HG03280 (cell line): Measurements from ENCODE around the gene FNBP1L.
"Not testable (repeated sequence)": the region's sequence is repeated elsewhere in the genome, so short reads cannot be mapped to it uniquely, and the experiment has no call there.

ENCODE experiments used
- ATAC-seq: cut with Tn5 transposase; IDR thresholded peaks from one replicate; pipeline ENCODE4 v1.9.1; 2021; ENCODE audit warnings: mild to moderate bottlenecking, moderate library complexity; ENCODE audit not compliant: unreplicated experiment

Gene FNBP1L

DNA sequence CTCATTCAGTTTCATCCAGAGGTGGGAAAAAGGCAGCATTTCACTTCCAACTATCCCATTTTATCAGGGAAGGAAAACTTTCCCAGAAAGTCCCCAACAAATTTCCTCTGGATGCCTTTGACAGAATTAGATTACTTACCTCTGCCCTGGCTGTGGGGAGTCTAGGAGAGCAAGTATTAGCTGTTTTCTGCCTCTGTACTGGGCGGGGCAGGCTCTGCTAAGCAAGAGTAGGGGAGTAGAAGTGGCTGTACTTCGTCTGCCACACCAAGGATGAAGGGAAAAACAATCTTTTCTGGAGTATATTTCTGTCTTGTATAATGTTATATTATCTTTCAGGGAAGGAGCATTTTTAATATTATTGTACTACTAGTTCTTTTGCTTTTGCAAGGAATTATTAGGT is 78.5 kb downstream of the FNBP1L start:
- ATAC-seq = no peak

DNA sequence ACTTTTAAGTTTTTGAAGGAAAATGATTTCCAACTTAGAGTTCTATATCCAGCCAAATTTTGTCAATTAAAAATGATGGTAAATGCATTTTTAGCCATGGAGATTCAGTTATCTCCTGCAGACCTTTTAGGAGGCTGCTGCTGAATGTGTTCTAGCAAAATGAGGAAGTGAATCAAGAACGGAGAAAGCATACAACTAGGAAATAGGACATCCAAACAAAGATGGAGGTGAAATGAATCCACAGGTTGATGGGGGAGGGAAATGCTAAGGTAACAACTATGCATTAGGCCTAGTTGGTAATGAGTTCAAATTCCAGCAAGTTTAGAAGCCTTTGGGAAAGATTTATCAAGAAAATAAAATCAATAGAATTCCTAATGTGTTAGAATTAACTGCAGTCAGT is 80.5 kb downstream of the FNBP1L start:
- ATAC-seq = no peak

DNA sequence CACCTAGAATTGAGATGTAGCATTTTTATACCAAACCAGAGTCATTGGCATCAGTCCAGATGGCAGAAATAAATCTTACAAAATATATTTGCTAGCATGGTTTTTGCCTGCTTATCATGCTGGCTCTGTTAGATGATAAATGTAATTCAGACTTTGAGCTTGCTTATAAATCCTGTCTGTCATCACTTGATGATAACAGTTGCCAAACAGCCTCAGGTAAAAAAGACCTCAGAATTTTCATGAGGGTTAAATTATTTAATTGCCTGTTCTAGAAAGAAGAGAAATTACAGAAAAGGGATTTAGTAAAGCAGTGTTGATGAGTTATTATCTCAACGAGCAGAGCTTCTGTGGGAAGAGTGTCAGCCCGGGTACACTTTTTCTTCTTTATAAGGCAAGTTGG is 83.3 kb downstream of the FNBP1L start:
- no peak for ATAC-seq

DNA sequence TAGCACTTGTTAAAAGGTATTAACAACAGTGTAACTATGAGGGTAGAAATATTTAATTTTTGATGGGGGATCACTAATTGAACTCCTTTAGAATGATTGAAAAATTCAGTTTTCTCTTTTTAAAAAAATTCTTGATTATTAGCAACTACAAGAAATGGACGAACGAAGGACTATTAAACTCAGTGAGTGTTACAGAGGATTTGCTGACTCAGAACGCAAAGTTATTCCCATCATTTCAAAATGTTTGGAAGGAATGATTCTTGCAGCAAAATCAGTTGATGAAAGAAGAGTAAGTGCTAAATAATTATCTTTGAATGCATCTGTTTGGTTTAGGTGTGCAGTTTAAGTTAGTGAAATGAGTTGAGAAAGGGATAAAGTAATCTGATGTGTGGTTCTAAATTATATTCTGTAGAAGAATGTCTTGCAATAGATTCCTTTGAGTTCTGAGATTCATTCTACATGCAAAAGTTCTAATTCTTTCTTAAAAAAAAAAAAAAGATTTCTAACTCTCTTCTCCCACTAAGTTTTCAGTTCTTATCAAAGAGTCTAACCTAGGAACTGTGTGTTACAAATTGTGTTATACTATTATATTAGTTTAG is 85.0 kb downstream of the FNBP1L start:
- no peak for ATAC-seq

DNA sequence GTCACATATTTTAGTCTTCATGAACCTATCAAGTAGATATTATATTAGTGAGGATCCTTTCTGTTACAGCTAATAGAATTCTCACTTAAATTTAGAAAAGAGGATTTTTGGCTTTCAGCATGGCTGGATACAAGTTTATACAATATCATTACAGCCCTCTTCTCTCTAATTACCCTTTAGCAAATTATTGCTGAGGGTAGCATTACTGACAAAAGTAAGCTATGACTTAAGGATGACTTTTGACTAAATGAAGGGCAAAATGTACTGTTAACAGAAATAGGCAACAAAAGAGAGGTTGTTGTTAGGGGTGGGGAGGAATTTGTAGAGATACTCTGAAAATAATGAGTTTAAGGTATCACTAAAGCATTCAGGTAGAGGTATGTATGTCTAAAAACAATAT is 85.8 kb downstream of the FNBP1L start:
- ATAC-seq = no peak

DNA sequence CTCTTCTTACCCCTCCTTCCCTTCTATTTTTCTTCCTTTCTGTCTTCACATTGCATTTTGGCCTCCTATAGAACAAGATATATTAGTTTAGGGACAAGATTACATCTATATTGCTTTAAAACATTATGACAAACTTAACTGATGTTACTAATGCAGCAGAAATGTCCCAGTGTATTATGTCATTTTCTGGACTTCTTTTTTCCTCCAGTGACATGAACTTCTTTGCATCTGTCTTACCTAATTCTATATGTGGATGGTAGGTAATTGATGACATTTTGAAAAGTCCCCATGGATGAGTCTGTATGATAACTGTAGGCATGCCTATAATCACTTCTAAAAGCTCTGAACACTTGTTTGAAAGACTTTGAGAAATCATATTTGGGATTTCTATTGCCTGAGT is 89.5 kb downstream of the FNBP1L start:
- no peak for ATAC-seq

DNA sequence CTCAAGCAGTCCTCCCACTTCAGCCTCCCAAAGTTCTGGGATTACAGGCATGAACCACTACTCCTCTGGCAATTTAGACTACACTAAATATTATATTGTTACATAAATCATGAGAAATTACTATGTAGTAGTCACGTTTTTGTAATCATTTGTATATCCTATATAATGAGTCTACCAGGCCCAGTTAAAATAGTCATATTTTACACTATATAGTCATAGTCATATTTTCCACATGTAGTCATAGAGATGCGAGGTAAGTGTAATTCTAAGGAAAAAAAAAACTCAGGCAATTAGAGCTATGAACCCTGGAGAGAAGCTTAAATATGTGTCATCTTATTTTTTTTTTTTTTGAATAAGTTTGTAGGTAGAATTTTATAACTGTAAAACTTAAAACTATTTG is 90.0 kb downstream of the FNBP1L start:
- no peak for ATAC-seq

DNA sequence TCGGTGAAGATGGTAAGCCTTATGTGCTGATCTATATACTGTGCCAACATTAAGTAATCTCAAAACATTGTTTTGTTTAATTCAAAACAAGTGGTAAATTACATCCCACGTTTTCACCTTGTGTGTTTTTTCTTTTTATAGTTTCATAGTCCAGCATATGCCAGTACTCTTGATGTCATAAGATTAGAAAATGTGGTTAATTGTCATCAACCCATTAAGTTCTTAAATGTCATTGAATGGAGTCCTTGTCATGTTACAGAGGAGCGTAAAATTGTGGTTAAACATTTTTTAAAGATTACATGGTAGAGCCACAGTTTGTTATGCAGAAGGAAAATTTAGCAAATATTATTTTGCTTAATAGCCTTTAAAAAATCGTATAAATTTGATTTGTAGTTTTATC is 93.1 kb downstream of the FNBP1L start:
- no peak for ATAC-seq

DNA sequence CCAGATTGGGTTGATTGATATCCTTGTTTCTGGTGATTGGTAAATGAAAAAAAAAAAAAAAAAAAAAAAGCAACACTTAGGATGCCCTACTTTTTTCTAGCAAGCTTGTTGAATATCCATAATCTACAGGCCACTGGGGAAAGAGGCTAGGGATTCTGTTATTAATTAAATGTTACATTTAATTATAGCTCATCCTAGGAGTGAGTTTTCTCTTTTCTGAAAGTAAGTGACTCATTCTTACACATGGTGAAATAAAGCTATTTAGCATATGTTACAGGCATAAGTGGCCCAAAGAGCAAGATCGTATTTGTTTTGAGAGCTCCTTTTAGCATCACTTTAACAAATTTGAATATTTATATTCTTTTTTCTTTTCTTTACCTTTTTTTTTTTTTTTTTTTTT is 94.5 kb downstream of the FNBP1L start:
- ATAC-seq = no peak

DNA sequence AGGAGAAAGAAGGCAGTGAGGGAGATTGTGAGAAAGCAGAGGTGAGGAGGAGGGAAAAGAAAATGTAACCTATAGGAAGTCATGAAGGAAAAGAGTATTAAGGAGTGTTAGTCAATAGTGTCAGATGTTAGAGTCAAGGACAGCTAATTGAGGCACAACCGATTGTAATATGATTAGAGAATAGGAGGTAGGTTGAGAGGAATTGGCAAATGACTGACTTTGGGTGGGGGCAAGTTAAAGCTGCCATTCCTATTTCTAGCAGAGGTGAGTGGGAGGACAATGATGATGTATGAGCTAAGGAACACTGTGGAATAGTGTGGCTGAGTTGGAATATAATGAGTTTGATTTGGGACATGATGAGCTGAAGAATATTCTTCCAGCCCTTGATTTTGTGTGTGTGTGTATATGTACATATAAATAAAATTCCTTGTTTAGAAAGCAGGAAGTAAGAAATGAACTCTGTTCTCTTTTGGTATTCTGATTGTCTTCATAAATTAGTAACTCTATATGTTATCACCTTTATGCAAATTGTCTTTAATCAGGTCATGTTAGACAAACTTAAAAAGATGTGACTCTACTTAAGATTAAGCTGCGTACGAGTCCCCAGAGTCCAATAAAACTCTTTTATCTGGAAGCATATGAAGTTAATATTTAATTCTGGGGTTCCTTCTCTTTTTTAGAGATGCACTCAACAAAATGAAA is 98.4 kb downstream of the FNBP1L start:
- no peak for ATAC-seq

DNA sequence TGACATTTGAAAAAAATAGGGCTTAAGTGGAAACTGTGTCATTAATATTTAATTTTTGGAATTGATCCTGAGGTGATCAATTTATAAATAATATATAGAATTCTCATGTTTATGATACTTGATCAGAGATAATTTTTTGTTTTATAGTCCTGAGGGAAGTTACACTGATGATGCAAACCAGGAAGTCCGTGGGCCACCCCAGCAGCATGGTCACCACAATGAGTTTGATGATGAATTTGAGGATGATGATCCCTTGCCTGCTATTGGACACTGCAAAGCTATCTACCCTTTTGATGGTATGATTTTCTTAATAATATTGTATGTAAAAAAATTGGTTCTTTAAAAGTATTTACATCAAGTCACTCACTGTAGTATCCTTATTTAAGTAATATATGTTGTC is 101.2 kb downstream of the FNBP1L start:
- no peak for ATAC-seq

DNA sequence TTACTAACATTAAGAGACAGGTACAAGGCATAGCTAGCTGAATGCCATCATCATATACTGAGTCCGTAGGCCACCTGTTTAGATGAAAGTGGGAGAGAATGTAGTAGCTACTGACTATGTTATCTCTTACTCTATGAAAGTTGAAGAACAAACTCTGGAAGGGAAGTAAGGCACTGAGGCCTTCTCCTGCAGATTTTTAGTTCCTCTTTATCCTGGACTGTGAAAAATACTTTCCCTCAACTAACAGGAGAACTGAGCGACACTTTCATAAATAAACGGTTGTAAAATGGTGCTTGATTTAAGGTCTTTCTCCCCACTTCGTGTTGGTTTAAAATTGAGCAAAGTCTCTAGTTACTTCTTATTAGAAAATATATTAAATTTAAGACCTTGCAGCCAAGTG is 101.9 kb downstream of the FNBP1L start:
- no peak for ATAC-seq

DNA sequence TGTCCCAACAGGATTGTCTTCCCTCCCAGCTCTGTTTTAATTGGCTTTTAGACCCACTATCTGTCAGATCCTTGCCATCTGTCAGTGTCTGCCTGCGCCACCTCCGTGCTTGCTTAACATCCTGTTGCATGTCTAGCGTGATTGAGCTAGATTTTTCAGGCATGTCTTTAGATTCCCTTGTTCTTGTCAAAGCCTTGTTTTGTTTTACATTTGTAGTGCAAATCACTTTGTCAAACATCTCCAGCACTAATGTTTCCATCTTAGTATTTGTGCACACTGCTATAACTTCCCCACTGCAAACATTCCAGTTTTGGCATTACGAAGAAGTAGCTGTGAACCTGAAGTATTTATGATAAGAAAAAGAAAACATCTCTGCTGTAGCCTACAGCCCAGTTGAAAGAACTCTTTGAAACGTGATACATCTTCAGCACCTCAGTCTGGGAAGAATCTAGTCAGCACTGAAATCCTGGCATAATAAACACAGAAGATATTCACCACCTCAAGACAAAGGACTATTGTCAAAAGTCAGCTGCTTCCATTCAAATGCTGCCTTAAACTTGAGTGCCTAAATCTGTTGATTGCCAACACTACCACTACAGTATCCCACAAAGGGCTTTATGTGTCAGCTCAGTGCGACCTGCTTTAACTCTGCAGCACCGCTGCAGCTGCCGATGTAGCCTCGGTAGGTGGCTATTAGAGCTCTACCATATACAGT is 105.0 kb downstream of the FNBP1L start:
- ATAC-seq = no peak

DNA sequence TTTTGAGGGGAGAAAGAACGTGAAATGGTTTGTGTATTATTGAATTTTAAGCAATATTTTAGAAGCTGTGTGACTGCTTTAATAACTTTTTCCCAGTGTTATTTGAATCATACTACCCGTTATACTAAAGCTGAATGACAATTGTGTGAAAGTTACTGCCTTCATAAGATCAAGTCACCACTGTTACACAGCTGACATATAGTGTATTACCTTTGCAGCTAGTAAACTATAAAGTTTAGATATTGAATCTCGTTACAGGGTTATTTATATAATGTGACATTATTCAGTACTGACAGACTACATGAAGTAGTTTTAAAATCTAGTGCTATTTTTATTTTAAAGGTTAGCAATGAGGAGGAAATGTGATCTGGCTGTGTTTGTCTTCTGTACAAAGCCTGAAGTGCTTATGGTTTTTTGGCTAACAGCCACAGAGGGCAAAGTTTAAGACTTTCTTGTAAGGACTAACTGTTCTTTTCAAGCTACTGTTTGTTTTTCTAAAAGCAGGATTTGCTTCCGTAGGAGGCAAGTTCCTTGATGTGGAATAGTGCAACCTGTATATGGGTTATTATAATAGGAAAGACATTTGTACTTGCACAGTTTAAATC is 106.1 kb downstream of the FNBP1L start:
- ATAC-seq = not testable (repeated sequence)

DNA sequence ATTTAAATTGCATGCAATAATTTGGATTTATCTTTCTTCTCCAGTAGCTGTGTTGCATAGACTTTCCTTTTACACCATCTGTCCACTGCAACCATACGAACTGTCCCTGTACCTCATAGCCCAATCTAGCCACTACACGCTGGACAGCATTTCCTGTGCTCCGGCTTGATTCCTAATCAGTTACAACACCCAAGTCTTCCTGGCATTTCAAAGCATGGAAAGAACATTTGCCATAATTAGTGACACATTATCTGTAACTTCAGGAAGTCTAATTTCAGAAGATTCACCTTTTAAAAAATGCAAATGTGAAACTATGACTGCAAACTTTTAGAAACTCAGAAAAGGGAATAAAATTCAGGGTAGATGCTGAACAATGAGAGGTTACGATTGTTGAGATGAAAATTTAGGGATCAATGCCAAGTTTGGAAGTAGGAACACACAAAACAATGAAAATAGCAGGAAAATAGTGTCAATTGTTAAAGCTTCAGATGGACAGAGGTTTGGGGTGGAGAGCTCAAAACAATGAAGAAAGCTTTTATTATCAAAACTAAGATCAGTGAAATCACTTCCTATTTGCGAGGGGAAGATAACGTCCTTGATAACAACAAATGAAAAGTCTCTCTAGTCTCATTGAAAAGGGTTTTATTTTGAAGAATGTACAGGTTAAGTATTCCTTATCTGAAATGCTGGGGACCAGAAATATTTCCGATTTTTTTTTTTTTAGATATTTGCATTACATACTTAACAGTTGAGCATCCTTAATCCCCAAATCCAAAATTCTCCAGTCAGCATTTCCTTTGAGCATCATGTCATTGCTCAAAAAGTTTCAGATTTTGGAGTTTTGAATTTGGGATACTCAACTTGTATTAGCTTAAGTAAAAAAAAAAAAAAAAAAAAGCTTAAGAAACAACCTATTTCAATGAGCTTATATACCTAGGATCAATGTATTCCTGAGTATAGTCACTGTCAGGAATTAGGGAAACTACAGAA is 107.3 kb downstream of the FNBP1L start:
- no peak for ATAC-seq

DNA sequence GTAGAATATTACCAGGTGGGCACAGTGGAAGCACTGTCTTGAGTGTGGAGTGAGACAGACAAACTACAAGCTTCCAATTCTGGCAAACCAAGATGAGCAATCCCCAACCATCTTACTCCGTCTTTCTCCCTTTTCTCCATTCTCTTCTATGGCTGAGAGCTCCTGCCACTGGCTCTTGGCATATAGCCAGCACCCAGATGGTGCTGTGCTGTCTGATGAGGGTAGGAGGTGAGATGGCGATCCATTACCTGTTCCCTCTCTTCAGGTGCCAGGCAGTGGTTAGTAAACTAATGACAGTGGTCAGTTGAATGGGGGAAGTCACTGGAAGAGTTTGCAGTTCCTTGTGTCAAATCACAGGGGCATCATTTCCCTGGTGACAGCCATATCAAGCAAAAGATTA is 108.4 kb downstream of the FNBP1L start:
- ATAC-seq = no peak

DNA sequence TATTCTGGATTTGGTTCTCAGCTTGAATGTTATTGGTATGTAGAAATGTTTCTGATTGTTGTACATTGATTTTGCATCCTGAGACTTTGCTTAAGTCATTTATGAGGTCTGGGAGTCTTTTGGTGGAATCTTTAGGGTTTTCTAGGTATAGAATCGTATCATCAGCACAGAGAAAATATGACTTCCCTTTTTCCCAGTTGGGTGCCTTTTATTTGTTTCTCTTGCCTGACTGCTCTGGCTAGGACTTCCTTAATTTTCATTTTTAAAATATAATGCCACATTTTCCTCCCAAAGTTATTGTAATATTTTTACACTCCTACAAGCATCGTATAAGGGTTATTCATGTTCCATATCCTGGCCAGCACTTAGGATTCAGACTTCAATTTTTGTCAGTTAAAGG is 111.1 kb downstream of the FNBP1L start:
- ATAC-seq = no peak

DNA sequence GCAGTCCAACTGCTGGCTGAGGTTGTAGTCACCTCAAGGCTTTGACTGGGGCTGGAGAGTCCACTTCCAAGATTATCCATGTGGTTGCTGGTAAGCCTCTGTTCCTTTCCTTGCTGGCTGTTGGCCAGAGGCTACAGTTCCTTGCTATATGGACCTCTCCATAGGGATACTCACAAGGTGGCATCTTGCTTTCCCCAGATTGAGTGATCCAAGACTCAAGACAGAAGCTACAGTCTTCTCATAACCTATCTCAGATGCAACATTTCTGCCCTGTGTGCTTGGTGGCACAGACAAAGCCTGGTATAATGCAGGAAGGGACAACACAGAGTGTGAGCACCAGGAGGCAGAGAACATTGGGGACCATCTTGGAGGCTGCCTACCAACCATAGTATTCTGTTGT is 111.8 kb downstream of the FNBP1L start:
- no peak for ATAC-seq

DNA sequence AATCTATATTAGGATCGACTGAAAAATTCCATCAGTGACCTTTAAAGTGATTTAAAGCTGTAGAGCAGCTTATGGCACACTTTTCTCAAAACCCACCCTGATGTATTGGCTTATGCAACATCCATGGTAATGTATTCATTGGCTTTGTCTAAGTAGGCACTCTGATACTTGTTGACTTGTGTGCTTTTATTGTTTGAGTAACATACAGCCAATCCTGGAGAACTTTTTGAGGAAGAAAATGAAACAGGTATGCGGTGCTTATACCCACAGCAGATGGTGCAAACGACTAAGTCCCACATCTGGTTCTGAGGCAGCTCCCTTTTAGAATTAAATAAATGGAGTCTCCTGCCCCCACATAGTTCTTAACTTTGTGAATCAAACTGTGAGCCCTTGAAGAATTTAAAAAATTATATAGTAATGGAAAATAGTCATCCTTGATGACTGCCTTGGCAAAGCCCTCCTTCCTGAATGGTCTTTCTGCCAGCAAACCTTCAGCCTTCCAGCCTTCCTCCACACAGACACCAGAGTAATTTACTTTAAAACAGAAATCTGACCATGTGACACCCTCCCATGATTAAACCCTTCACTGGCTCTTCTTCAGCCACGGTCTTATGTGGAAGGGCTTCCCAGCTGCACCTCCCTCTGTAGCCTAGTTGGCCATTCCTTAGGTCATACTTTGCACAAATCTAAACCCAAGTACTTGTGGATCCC is 117.7 kb downstream of the FNBP1L start:
- ATAC-seq = no peak

DNA sequence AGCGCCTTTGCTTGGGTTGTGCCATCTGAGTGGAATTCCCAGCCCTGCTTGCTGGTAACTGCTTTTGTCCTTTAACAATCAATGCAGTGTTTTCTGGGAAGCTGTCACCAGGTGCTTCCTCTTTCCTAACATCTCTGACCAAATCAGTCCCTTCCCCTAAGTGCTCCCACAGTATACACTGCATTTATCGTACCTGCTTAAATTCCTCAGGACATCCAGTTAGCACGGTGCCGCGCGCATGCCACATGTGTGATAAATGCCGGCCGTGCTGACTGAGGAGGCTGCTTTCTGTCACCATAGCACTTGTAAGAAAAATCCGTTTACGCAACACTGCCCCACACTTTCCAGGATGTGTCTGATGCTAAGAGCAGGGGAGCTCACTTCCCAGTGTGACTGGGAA is 118.3 kb downstream of the FNBP1L start:
- ATAC-seq = no peak
